Pancreas (tissue), 10 donors: ENCODE data around the gene IFT22. TPM values are rescaled to one million over a fixed set of nuclear protein-coding genes. Genes with fewer than 3 reads are reported as not detected.

Experiments used
- ATAC-seq, 4 donors: fragments of 200-7000 bp; cut with Tn5 transposase; one replicate each; pipeline versions ENCODE4 v1.8.0 to v1.9.1; 2020; ENCODE audit warnings: mild to moderate bottlenecking in 4 of 4, moderate library complexity in 4 of 4
- DNase-seq, 6 donors: peaks; one replicate each; pipeline ENCODE4 v3.0.0-alpha.2; 2020
- FAIRE-seq: peaks from 2 replicates; lab custom pipeline; 2012; peaks lifted over from hg19 to GRCh38; lab: Jason Lieb, UNC
- H3K27ac ChIP-seq, 4 donors: fragments of 200-600 bp; sonication (generic); 1 replicate in 3 of 4; 2 replicates in 1 of 4; pipeline versions ENCODE4 v1.5.0 to v1.8.0; 2020
- H3K27me3 ChIP-seq, 4 donors: fragments of 200-600 bp; one replicate each; pipeline ENCODE4 v1.8.0; 2021
- H3K36me3 ChIP-seq, 3 donors: fragments of 200-600 bp; sonication (generic) in 1 of 3; one replicate each; pipeline versions ENCODE4 v1.5.0 to v1.8.0; 2020 to 2021
- H3K4me1 ChIP-seq, 3 donors: fragments of 200-600 bp; one replicate each; pipeline ENCODE4 v1.8.0; 2021
- H3K4me3 ChIP-seq, 4 donors: fragments of 200-600 bp; sonication (generic) in 2 of 4; one replicate each; pipeline versions ENCODE4 v1.5.0 to v1.8.0; 2020 to 2021
- H3K9me3 ChIP-seq, 4 donors: fragments of 200-600 bp; one replicate each; pipeline ENCODE4 v1.8.0; 2021
- CTCF ChIP-seq, 4 donors: fragments of 200-600 bp; sonication (generic) in 3 of 4; IDR thresholded peaks; one replicate each; pipeline versions ENCODE4 v1.5.0 to v1.8.0; 2021; ENCODE audit warnings: antibody characterized with exemption in 4 of 4
- WGBS, 2 donors: extraction: QIAGEN DNeasy Blood & Tissue Kit; methylation state at CpG; one replicate each; pipeline ENCODE4 v1.1.7; 2013; 5-methylcytosine and 5-hydroxymethylcytosine counted together
- intact Hi-C, 3 donors: fragments of 100-400 bp; cut with DNase I; formaldehyde crosslinking; loops; one replicate each; pipeline versions ENCODE4 v1.11.1 to v1.14.2; 2022
- polyA plus RNA-seq, 2 donors: library from polyadenylated mRNA; stranded (reverse); fragments of 200-250 nt; gene quantifications; one replicate each; pipeline ENCODE4 v1.2.3, GENCODE V29; 2013
- total RNA-seq, 6 donors: library from RNA; stranded (reverse); fragmentation: NEBNext Ultra II Directional in 4 of 6; extraction: Animal tissue kit (Norgen Biotek cat#: 25700) in 4 of 6; gene quantifications; one replicate each; pipeline versions ENCODE4 v1.2.1 to v1.2.4, GENCODE V29; 2021 to 2023
- donor health status: healthy with polysubstance abuse.
- donor health status: DM: no; HTN: no; CAD: no; lungs with moderate emphysema.
- donor health status: DM: no; HTN: no; CAD: no.
- donor health status: control.
- donor health status: control.
- donor health status: Bipolar disorder and iron deficiency.
- donor health status: DM: yes; HTN: yes; CAD: no.
- donor health status: DM: no; HTN: no; CAD: no.
- donor health status: DM: no; HTN: no; CAD: no.
- donor health status: DM: yes; HTN: yes; CAD: no.

IFT22 gene
- 10 to 100 TPM; 10.4 to 16.0 (median 13.3) TPM for total RNA-seq
- polyA plus RNA-seq, result 10 to 100 TPM; 11.6 to 22.9 TPM

GRCh38 chr7:101321491-101322401 is at the start of gene IFT22:
TSS of gene IFT22 (minus strand) at chr7:101321812. CDS start at chr7:101321709, 103 bp downstream.
- intact Hi-C loops, result no loop called here
- Histone ChIP-seq H3K27me3 (no peaks in the 10 kb centered on the region), H3K4me3 (peak within 1 kb of the TSS; percentile 53 to 86 (median 82)), H3K4me1 (peaks cover 0 to 5% (median 4%) of the 10 kb centered on the region in 3 donors), H3K27ac (peak within 1 kb of the TSS; percentile 66 to 84 (median 78)), H3K36me3 (peaks cover 0 to 7% (median 0%) of the 10 kb centered on the region in 3 donors), H3K9me3 (no peaks in the 10 kb centered on the region)
- no peak for FAIRE-seq
- WGBS, 2 donors, result 1% methylated on average over 61 to 69 of the region's 69 CpGs
- DNase-seq, result peak; percentile 91 to 98 (median 94)
- TF ChIP-seq CTCF (IDR thresholded peaks at IDR 0.05), result no peak
- ATAC-seq, result peak; percentile 99 to 100 (median 100)

DNA sequence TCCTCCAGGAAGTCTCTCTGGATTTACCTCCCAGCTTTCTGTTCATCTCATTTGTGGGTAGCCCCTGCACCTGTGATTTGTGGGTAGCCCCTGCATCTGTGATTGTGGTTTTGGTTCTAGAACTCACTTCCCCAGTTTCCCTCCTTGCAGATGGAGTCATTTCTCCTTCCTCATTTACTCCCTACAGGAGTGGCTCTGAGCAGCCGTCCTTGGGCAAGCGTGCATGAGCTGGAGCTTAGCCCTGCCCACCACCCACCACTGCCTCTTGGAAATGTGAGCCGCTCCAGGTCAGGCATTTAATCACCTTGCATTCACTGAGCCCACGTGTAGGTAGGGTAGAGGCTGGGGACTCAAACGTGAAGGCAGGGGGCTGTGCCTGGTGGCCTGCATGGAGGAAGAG is 49.2 kb upstream of the IFT22 start:
- Histone ChIP-seq H3K4me1 (no peaks in the 10 kb centered on the region), H3K36me3 (no peaks in the 10 kb centered on the region), H3K4me3 (no peak overlapping the region), H3K9me3 (no peaks in the 10 kb centered on the region), H3K27ac (no peak overlapping the region), H3K27me3 (no peaks in the 10 kb centered on the region)
- DNase-seq (peak in 1 of 6 donors; percentile 10), ATAC-seq (no peak), FAIRE-seq (no peak)
- WGBS, 2 donors, result 57 to 58% methylated on average over 5 of the region's 5 CpGs
- intact Hi-C loops, result no loop called here
- TF ChIP-seq CTCF (IDR thresholded peaks at IDR 0.05), result no peak

DNA sequence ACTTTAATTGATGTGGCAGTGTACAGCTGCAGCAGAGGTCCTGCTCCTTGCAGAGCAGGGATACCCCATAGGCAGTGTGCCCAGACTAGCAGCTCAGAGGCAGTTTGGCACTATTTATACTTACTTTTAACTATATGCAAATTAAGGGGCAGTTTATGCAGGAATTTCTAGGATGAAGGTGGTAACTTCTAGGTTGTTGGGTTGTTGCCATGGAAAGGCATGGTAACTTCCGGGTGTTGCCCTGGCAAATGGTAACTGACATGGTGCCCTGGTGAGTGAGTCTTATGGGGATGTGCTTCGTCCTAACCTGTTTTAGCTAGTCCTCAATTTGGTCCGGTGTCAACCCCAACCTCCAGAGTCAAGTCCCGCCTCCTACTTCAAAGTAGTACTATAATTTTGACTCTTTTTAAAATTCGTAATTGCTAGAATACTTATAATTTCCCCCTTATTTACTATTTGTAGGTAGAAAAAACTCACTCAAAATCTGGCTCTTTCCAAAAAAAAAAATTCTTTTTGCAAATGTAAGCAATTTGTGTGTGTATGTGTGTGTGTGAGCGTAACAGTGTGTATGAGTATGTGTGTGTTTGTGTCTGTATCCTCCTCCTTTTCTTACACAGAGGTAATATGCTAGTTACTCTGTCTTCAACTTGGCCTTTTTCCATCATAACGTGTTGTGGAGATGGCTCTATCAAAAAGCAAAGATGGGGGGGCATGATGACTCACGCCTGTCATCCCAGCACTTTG is 47.0 kb upstream of the IFT22 start:
- no peaks in the 10 kb centered on the region for H3K9me3 ChIP-seq
- no peaks in the 10 kb centered on the region for H3K36me3 ChIP-seq
- intact Hi-C loops, result no loop called here
- no peak overlapping the region for H3K27ac ChIP-seq
- H3K4me3 ChIP-seq, result no peak overlapping the region
- TF ChIP-seq CTCF (IDR thresholded peaks at IDR 0.05), result no peak
- H3K4me1 ChIP-seq, result peaks cover 0 to 5% (median 0%) of the 10 kb centered on the region in 3 donors
- DNase-seq (peak in 1 of 6 donors; percentile 1), ATAC-seq (no peak), FAIRE-seq (no peak)
- no peaks in the 10 kb centered on the region for H3K27me3 ChIP-seq
- WGBS, 2 donors, result 77 to 87% methylated on average over 8 of the region's 8 CpGs

- H3K36me3 ChIP-seq, result no peaks in the 10 kb centered on the region
- H3K4me3 ChIP-seq, result no peak overlapping the region
- peaks cover 0 to 5% (median 0%) of the 10 kb centered on the region in 3 donors for H3K4me1 ChIP-seq
- FAIRE-seq (no peak), DNase-seq (no peak), ATAC-seq (no peak)
- TF ChIP-seq CTCF (IDR thresholded peaks at IDR 0.05), result no peak
- intact Hi-C loops, result no loop called here
- H3K27me3 ChIP-seq, result no peaks in the 10 kb centered on the region
- 93 to 95% methylated on average over 1 of the region's 1 CpG for WGBS, 2 donors
- no peaks in the 10 kb centered on the region for H3K9me3 ChIP-seq
- no peak overlapping the region for H3K27ac ChIP-seq
These were observed 46.1 kb upstream of the IFT22 start for GRCh38 chr7:101367676-101368075.
